ENCODE results near the gene GFOD1. TPM values are rescaled to one million over a fixed set of nuclear protein-coding genes. Genes with fewer than 3 reads are reported as not detected.

GFOD1 gene
- total and polyA plus RNA-seq, 2 of the 4 experiments (the other 2 are of a cell fraction): 1.8 to 3.4 TPM

DNA sequence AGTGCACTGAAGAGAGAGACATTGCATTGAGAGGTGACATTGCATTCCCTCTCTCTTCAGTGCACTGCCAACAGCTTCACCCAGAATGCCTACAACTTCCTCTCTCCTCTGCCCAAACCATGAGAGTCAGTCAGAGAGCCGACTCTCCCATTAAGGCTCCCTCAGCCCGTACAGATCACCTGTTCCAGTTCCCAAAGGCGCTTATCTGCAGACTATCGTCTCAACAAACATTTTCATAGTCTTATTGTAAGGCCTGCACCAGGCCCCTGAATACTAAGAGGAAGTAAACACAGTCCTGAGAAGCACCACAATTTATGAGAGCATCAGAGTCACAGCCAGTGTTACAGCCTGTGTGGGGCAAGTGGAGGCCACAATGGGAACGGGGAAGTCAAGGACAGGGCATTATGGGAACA is 53.7 kb downstream of the GFOD1 start:
- Histone ChIP-seq H3K23ac (ENCODE audit: low read depth, low read length) (no peak overlapping the region), H2BK20ac (ENCODE audit: low read depth, low read length) (no peak overlapping the region), H3K79me1 (ENCODE audit: low read depth in 1 of 2, low read length in 2 of 2) (peaks cover 5 to 16% of the 10 kb centered on the region in 2 experiments; a peak in 2 of 4 replicates), H4K5ac (ENCODE audit: low read depth, low read length) (no peak overlapping the region), H3K9me1 (ENCODE audit: insufficient read depth, low read length) (peaks cover 9% of the 10 kb centered on the region), H3K27ac (ENCODE audit: insufficient read depth, low read length) (no peak overlapping the region), H2BK5ac (ENCODE audit: low read depth, low read length, poor library complexity, severe bottlenecking) (no peak overlapping the region), H2AK5ac (ENCODE audit: low read depth, low read length) (no peak overlapping the region), H2BK15ac (ENCODE audit: low read depth, low read length) (no peak overlapping the region), H2AFZ (replicated peaks; ENCODE audit: low read length, poor library complexity) (no peak overlapping the region), H2AK9ac (replicated peaks; ENCODE audit: low read depth, low read length, poor library complexity) (no peak overlapping the region), H3K14ac (replicated peaks; ENCODE audit: low read depth, low read length) (no peak overlapping the region), H4K91ac (ENCODE audit: insufficient read depth, low read depth, low read length) (no peak overlapping the region), H3K9ac (ENCODE audit: low read depth, low read length) (no peak overlapping the region), H3K4me1 (ENCODE audit: control insufficient read depth, insufficient read depth, low read length) (peaks cover 2% of the 10 kb centered on the region), H3K4ac (ENCODE audit: low read depth, low read length) (no peak overlapping the region), H3K27me3 (ENCODE audit: control insufficient read depth, insufficient read depth, low read length) (no peaks in the 10 kb centered on the region), H4K20me1 (ENCODE audit: insufficient read depth, low read length) (no peaks in the 10 kb centered on the region), H2BK120ac (ENCODE audit: low read depth, low read length) (no peak overlapping the region), H3K9me3 (ENCODE audit: control insufficient read depth, insufficient read depth, low read length) (no peaks in the 10 kb centered on the region), H3K4me3 (ENCODE audit: insufficient read depth, low read depth, low read length) (no peak overlapping the region), H4K8ac (ENCODE audit: low read depth in 2 of 2, low read length in 2 of 2) (no peak overlapping the region), H3K18ac (ENCODE audit: low read depth, low read length) (no peak overlapping the region), H3K56ac (ENCODE audit: extremely low read depth, insufficient read depth, low read length) (no peak overlapping the region), H3K36me3 (ENCODE audit: control insufficient read depth, insufficient read depth, low read length) (no peaks in the 10 kb centered on the region), H3K4me2 (ENCODE audit: low read depth, low read length) (no peak overlapping the region)
- DNase-seq (no peak), ATAC-seq (ENCODE audit: low read depth) (no peak)
- in situ Hi-C loops (cut with MboI; ENCODE audit: low sequenced_read_pairs): no loop called here
- intact Hi-C loops (cut with micrococcal nuclease): no loop called here
- POLR2A ChIA-PET (ENCODE audit: unreplicated experiment): no interaction called here
- 100% methylated on average over 1 of the region's 5 CpGs; no CpG with 5 or more reads in 1 of the 2 experiments for WGBS, 2 experiments (ENCODE audit: extremely low coverage in 2 of 2, insufficient read length in 1 of 2)
- no TSS peak for BruUV-seq (replicated peaks)
- TF ChIP-seq MAFK (IDR thresholded peaks at IDR 0.05; ENCODE audit: low read depth, low read length): no peak
- TF ChIP-seq, protein P1, sequence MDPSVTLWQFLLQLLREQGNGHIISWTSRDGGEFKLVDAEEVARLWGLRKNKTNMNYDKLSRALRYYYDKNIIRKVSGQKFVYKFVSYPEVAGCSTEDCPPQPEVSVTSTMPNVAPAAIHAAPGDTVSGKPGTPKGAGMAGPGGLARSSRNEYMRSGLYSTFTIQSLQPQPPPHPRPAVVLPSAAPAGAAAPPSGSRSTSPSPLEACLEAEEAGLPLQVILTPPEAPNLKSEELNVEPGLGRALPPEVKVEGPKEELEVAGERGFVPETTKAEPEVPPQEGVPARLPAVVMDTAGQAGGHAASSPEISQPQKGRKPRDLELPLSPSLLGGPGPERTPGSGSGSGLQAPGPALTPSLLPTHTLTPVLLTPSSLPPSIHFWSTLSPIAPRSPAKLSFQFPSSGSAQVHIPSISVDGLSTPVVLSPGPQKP (IDR thresholded peaks at IDR 0.05; ENCODE audit: borderline replicate concordance, low read depth, low read length): no peak
- TF ChIP-seq CHD1 (IDR thresholded peaks at IDR 0.05; ENCODE audit: low read depth, low read length): no peak
- no peak for TF ChIP-seq BHLHE40 (IDR thresholded peaks at IDR 0.05; ENCODE audit: low read depth, low read length)
- no peak for TF ChIP-seq MXI1 (IDR thresholded peaks at IDR 0.05; ENCODE audit: borderline replicate concordance, low read depth, low read length)
- no peak for TF ChIP-seq RCOR1 (IDR thresholded peaks at IDR 0.05; ENCODE audit: insufficient replicate concordance, low read length)
- TF ChIP-seq, protein P2, sequence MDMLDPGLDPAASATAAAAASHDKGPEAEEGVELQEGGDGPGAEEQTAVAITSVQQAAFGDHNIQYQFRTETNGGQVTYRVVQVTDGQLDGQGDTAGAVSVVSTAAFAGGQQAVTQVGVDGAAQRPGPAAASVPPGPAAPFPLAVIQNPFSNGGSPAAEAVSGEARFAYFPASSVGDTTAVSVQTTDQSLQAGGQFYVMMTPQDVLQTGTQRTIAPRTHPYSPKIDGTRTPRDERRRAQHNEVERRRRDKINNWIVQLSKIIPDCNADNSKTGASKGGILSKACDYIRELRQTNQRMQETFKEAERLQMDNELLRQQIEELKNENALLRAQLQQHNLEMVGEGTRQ (IDR thresholded peaks at IDR 0.05; ENCODE audit: low read depth, low read length): no peak
- TF ChIP-seq NFE2L2 (IDR thresholded peaks at IDR 0.05; ENCODE audit: low read depth, low read length): no peak
- no peak for TF ChIP-seq RFX5 (IDR thresholded peaks at IDR 0.05; ENCODE audit: low read depth, low read length)
- TF ChIP-seq RAD21 (IDR thresholded peaks at IDR 0.05; ENCODE audit: low read length): no peak
- CTCF ChIA-PET: no interaction called here
- dilution Hi-C loops (cut with HindIII; ENCODE audit: low sequenced_read_pairs, unreplicated experiment): no loop called here
